ENCODE measurements around the gene NELL2. TPM values are rescaled to one million over a fixed set of nuclear protein-coding genes. Genes with fewer than 3 reads are reported as not detected.

NELL2 gene
- total RNA-seq, 2 experiments from 2014 or later: 0.95 to 1.8 TPM

GRCh38 chr12:44464180-44464579 is 411.9 kb downstream of the NELL2 start:
- H4K20me1 ChIP-seq (ENCODE audit: insufficient read depth, low read length): no peaks in the 10 kb centered on the region
- no peaks in the 10 kb centered on the region for H3K9me3 ChIP-seq (ENCODE audit: low read length)
- ChIA-PET POLR2A (no interaction called here), CTCF (ENCODE audit: unreplicated experiment) (interaction anchor here (0.6 kb wide), 1 partner anchor 396 kb away, joined by 3 read pairs; no protein-coding TSS in a partner anchor)
- no peaks in the 10 kb centered on the region for H3K79me2 ChIP-seq (ENCODE audit: insufficient read depth, low read depth, low read length)
- no peak for DNase-seq (ENCODE audit: low spot score)
- BruUV-seq (replicated peaks): no TSS peak
- H3K9me2 ChIP-seq (ENCODE audit: insufficient read depth, low read length): no peaks in the 10 kb centered on the region
- H3K4me3 ChIP-seq (ENCODE audit: low read depth, low read length, poor library complexity, severe bottlenecking): no peak overlapping the region
- H3K36me3 ChIP-seq (ENCODE audit: insufficient read depth, low read length): no peaks in the 10 kb centered on the region
- TF ChIP-seq CTCF (conservative IDR thresholded peaks at IDR 0.05; ENCODE audit: low read length) (no peak), EZH2phosphoT487 (IDR thresholded peaks at IDR 0.05; ENCODE audit: borderline replicate concordance, low read depth, low read length) (no peak)
- no peak overlapping the region for H2AFZ ChIP-seq (ENCODE audit: low read length)
- H3K4me1 ChIP-seq (ENCODE audit: insufficient read depth, low read length, poor library complexity, severe bottlenecking): no peaks in the 10 kb centered on the region
- intact Hi-C loops (cut with micrococcal nuclease; ENCODE audit: unreplicated experiment): loop anchor here (10.0 kb wide), 1 partner anchor 481 kb away; no protein-coding TSS in a partner anchor
- no peak overlapping the region for H3K4me2 ChIP-seq (ENCODE audit: low read length)
- H3K27ac ChIP-seq (ENCODE audit: low read depth, low read length, poor library complexity, severe bottlenecking): no peak overlapping the region

DNA sequence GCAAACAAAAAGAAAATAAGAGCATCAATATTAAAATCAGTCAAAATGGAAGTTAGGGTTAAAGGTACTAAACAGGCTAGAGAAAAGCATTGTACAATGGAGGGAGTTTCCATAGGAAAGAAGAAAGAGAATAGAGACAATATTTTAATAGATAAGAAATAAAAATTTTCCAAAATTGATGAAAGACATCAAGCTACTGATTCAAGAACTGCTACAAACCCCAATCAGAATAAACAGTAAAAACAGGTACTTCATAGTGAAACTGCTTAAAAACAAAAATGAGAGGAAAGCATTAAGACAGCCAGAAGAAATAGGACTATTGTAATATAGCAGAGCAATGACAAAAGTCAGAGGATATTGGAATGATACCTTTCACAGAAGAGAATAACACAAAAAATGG is 413.4 kb downstream of the NELL2 start:
- Histone ChIP-seq H3K4me2 (ENCODE audit: low read length) (no peak overlapping the region), H4K20me1 (ENCODE audit: insufficient read depth, low read length) (no peaks in the 10 kb centered on the region), H3K36me3 (ENCODE audit: insufficient read depth, low read length) (no peaks in the 10 kb centered on the region), H2AFZ (ENCODE audit: low read length) (no peak overlapping the region), H3K27ac (ENCODE audit: low read depth, low read length, poor library complexity, severe bottlenecking) (no peak overlapping the region), H3K4me3 (ENCODE audit: low read depth, low read length, poor library complexity, severe bottlenecking) (no peak overlapping the region), H3K9me2 (ENCODE audit: insufficient read depth, low read length) (no peaks in the 10 kb centered on the region), H3K9me3 (ENCODE audit: low read length) (no peaks in the 10 kb centered on the region), H3K79me2 (ENCODE audit: insufficient read depth, low read depth, low read length) (no peaks in the 10 kb centered on the region), H3K4me1 (ENCODE audit: insufficient read depth, low read length, poor library complexity, severe bottlenecking) (no peaks in the 10 kb centered on the region)
- POLR2A ChIA-PET: no interaction called here
- BruUV-seq (replicated peaks): no TSS peak
- CTCF ChIA-PET (ENCODE audit: unreplicated experiment): no interaction called here
- no peak for DNase-seq (ENCODE audit: low spot score)
- TF ChIP-seq EZH2phosphoT487 (IDR thresholded peaks at IDR 0.05; ENCODE audit: borderline replicate concordance, low read depth, low read length) (no peak), CTCF (conservative IDR thresholded peaks at IDR 0.05; ENCODE audit: low read length) (no peak)
- intact Hi-C loops (cut with micrococcal nuclease; ENCODE audit: unreplicated experiment): loop anchor here (10.0 kb wide), 1 partner anchor 482 kb away; no protein-coding TSS in a partner anchor

DNA sequence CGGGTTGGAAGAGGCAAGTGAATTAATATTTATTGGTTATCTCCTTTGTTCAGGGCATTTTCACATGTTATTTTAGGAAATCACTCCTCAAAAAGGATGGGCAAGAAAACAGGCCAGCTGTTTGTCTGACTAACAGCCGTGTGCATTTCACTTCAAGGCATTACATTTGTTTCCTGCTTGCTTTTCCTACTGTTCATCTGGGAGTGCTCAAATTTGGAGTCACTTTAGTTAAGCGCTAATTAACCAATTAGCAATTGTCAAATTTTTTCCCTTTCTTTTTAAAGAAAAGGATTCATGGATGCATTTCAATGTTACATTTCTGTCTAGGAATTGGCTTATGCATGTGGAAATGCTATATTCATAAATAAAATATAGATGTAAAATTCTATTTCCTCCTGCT is 415.9 kb downstream of the NELL2 start:
- intact Hi-C loops (cut with micrococcal nuclease; ENCODE audit: unreplicated experiment): loop anchor here (10.0 kb wide), 1 partner anchor 485 kb away; no protein-coding TSS in a partner anchor
- no peak overlapping the region for H2AFZ ChIP-seq (ENCODE audit: low read length)
- no peak overlapping the region for H3K27ac ChIP-seq (ENCODE audit: low read depth, low read length, poor library complexity, severe bottlenecking)
- no peak overlapping the region for H3K4me3 ChIP-seq (ENCODE audit: low read depth, low read length, poor library complexity, severe bottlenecking)
- no peaks in the 10 kb centered on the region for H3K9me2 ChIP-seq (ENCODE audit: insufficient read depth, low read length)
- H4K20me1 ChIP-seq (ENCODE audit: insufficient read depth, low read length): no peaks in the 10 kb centered on the region
- H3K36me3 ChIP-seq (ENCODE audit: insufficient read depth, low read length): no peaks in the 10 kb centered on the region
- H3K4me2 ChIP-seq (ENCODE audit: low read length): no peak overlapping the region
- no TSS peak for BruUV-seq (replicated peaks)
- ChIA-PET CTCF (ENCODE audit: unreplicated experiment) (no interaction called here), POLR2A (no interaction called here)
- H3K4me1 ChIP-seq (ENCODE audit: insufficient read depth, low read length, poor library complexity, severe bottlenecking): no peaks in the 10 kb centered on the region
- TF ChIP-seq EZH2phosphoT487 (IDR thresholded peaks at IDR 0.05; ENCODE audit: borderline replicate concordance, low read depth, low read length) (no peak), CTCF (conservative IDR thresholded peaks at IDR 0.05; ENCODE audit: low read length) (no peak)
- no peaks in the 10 kb centered on the region for H3K9me3 ChIP-seq (ENCODE audit: low read length)
- no peaks in the 10 kb centered on the region for H3K79me2 ChIP-seq (ENCODE audit: insufficient read depth, low read depth, low read length)
- DNase-seq (ENCODE audit: low spot score): no peak

Data from OCI-LY7 (cell line).